WTC11 (cell line): Measurements from ENCODE around the gene LYSMD1. TPM values are rescaled to one million over a fixed set of nuclear protein-coding genes. Genes with fewer than 3 reads are reported as not detected.

Source experiments
- ATAC-seq: fragments of 200-7000 bp; cut with Tn5 transposase; 2 replicates; pipeline ENCODE4 v1.10.0; 2021; ENCODE audit warnings: mild to moderate bottlenecking, moderate library complexity
- CTCF ChIA-PET: fragments of 300-600 bp; sonication (Branson Sonifier 250); formaldehyde crosslinking; loops from one replicate; lab custom pipeline; 2021; ENCODE audit warnings: antibody characterized with exemption; lab: Charles Lee
- POLR2A ChIA-PET: fragments of 350-600 bp; sonication (Branson Sonifier 250); formaldehyde crosslinking; loops from one replicate; lab custom pipeline; 2021; ENCODE audit warnings: antibody characterized with exemption; lab: Charles Lee
- DNase-seq: peaks from one replicate; pipeline ENCODE4 v3.0.0; 2021; ENCODE audit warnings: low spot score
- H3K27ac Mint-ChIP-seq: 2 replicates; pipeline ENCODE4 v1.8.0; 2021; ENCODE audit warnings: mixed read lengths
- H3K27me3 Mint-ChIP-seq: 2 replicates; pipeline ENCODE4 v1.8.0; 2021; ENCODE audit warnings: low read depth, mild to moderate bottlenecking, moderate library complexity, mixed read lengths
- H3K36me3 Mint-ChIP-seq: 2 replicates; pipeline ENCODE4 v1.8.0; 2021; ENCODE audit warnings: mixed read lengths
- H3K4me1 Mint-ChIP-seq: 2 replicates; pipeline ENCODE4 v1.8.0; 2022; ENCODE audit warnings: mixed read lengths
- H3K4me3 Mint-ChIP-seq: 2 replicates; pipeline ENCODE4 v1.8.0; 2021; ENCODE audit warnings: mild to moderate bottlenecking, moderate library complexity, mixed read lengths
- H3K9me3 Mint-ChIP-seq: 2 replicates; pipeline ENCODE4 v1.8.0; 2021; ENCODE audit warnings: mixed read lengths
- E2F4 ChIP-seq: sonication (generic); formaldehyde crosslinking; IDR thresholded peaks from 2 replicates; pipeline ENCODE4 v1.8.1; 2022; ENCODE audit warnings: low read depth, mild to moderate bottlenecking, moderate library complexity, missing genetic modification reagents, borderline replicate concordance
- E2F5 ChIP-seq: sonication (generic); formaldehyde crosslinking; IDR thresholded peaks from 2 replicates; pipeline ENCODE4 v1.8.1; 2022; ENCODE audit warnings: mild to moderate bottlenecking, moderate library complexity, missing genetic modification reagents
- EMX1 ChIP-seq: fragments of 250-450 bp; sonication (Bioruptor Pico); IDR thresholded peaks from 2 replicates; pipeline ENCODE4 v1.8.0; 2021; ENCODE audit warnings: mild to moderate bottlenecking
- FOXK1 ChIP-seq: sonication (generic); formaldehyde crosslinking; IDR thresholded peaks from 2 replicates; pipeline ENCODE4 v1.8.0; 2022; ENCODE audit warnings: mild to moderate bottlenecking, moderate library complexity, missing genetic modification reagents
- FOXP4 ChIP-seq: sonication (generic); formaldehyde crosslinking; IDR thresholded peaks from 2 replicates; pipeline ENCODE4 v1.8.0; 2022; ENCODE audit warnings: mild to moderate bottlenecking, missing genetic modification reagents
- KAT7 ChIP-seq: sonication (generic); formaldehyde crosslinking; IDR thresholded peaks from 2 replicates; pipeline ENCODE4 v1.8.1; 2023; ENCODE audit warnings: missing genetic modification reagents, mild to moderate bottlenecking, borderline replicate concordance
- MLX ChIP-seq: sonication (generic); formaldehyde crosslinking; IDR thresholded peaks from 2 replicates; pipeline ENCODE4 v1.8.1; 2023; ENCODE audit warnings: mild to moderate bottlenecking, missing genetic modification reagents, moderate library complexity
- OVOL2 ChIP-seq: fragments of 250-450 bp; sonication (Bioruptor Pico); IDR thresholded peaks from 2 replicates; pipeline ENCODE4 v1.9.0; 2021; ENCODE audit warnings: mild to moderate bottlenecking, borderline replicate concordance
- PRRX2 ChIP-seq: fragments of 250-450 bp; sonication (Bioruptor Pico); IDR thresholded peaks from 2 replicates; pipeline ENCODE4 v1.8.0; 2021; ENCODE audit warnings: mild to moderate bottlenecking
- RELA ChIP-seq: sonication (generic); formaldehyde crosslinking; IDR thresholded peaks from 2 replicates; pipeline ENCODE4 v1.8.1; 2022; ENCODE audit warnings: missing genetic modification reagents, mild to moderate bottlenecking, borderline replicate concordance
- SMAD4 ChIP-seq: sonication (generic); formaldehyde crosslinking; IDR thresholded peaks from 2 replicates; pipeline ENCODE4 v1.8.0; 2022; ENCODE audit warnings: mild to moderate bottlenecking, missing genetic modification reagents
- SOX15 ChIP-seq: fragments of 250-450 bp; sonication (Bioruptor Pico); IDR thresholded peaks from 2 replicates; pipeline ENCODE4 v1.9.0; 2021; ENCODE audit warnings: mild to moderate bottlenecking
- STAT6 ChIP-seq: sonication (generic); formaldehyde crosslinking; conservative IDR thresholded peaks from 2 replicates; pipeline ENCODE4 v1.8.1; 2023; ENCODE audit warnings: mild to moderate bottlenecking, low read depth, missing genetic modification reagents, moderate library complexity
- TEAD1 ChIP-seq: sonication (generic); formaldehyde crosslinking; IDR thresholded peaks from 2 replicates; pipeline ENCODE4 v1.8.0; 2022; ENCODE audit warnings: mild to moderate bottlenecking, missing genetic modification reagents
- ZBTB21 ChIP-seq: sonication (generic); formaldehyde crosslinking; IDR thresholded peaks from 2 replicates; pipeline ENCODE4 v1.8.1; 2023; ENCODE audit warnings: mild to moderate bottlenecking, missing genetic modification reagents, borderline replicate concordance
- ZMAT4 ChIP-seq: fragments of 250-450 bp; sonication (Bioruptor Pico); IDR thresholded peaks from 2 replicates; pipeline ENCODE4 v1.9.0; 2021; ENCODE audit warnings: mild to moderate bottlenecking
- ZNF138 ChIP-seq: sonication (generic); formaldehyde crosslinking; conservative IDR thresholded peaks from 2 replicates; pipeline ENCODE4 v1.8.1; 2022; ENCODE audit warnings: mild to moderate bottlenecking, moderate library complexity, missing genetic modification reagents
- ZNF317 ChIP-seq: sonication (generic); formaldehyde crosslinking; IDR thresholded peaks from 2 replicates; pipeline ENCODE4 v1.8.1; 2023; ENCODE audit warnings: low read depth, mild to moderate bottlenecking, moderate library complexity, missing genetic modification reagents, borderline replicate concordance
- ZNF425 ChIP-seq: fragments of 250-450 bp; sonication (Bioruptor Pico); conservative IDR thresholded peaks from 2 replicates; pipeline ENCODE4 v1.9.0; 2021; ENCODE audit warnings: mild to moderate bottlenecking
- ZNF532 ChIP-seq: fragments of 250-450 bp; sonication (Bioruptor Pico); IDR thresholded peaks from 2 replicates; pipeline ENCODE4 v1.9.0; 2021; ENCODE audit warnings: mild to moderate bottlenecking, borderline replicate concordance
- total RNA-seq: library from RNA; stranded (reverse); gene quantifications from 3 replicates; pipeline ENCODE4 v1.2.3, GENCODE V29; 2021

LYSMD1 gene
- total RNA-seq, 1 experiment from 2014 or later = 7.8 TPM

GRCh38 chr1:151193304-151193703 is 27.6 kb upstream of the LYSMD1 start:
- ChIA-PET POLR2A (no interaction called here), CTCF (interaction anchor here (0.6 to 1.1 kb wide), 3 partner anchors 28 to 93 kb away, joined by 3 to 4 read pairs (median 3); no protein-coding TSS in a partner anchor)
- TF ChIP-seq ZNF138 (CRISPR knock-in tag) = no peak
- TF ChIP-seq SMAD4 (CRISPR knock-in tag) = no peak
- no peak for TF ChIP-seq ZMAT4 (CRISPR knock-in tag)
- no peak for TF ChIP-seq PRRX2
- TF ChIP-seq FOXK1 = no peak
- TF ChIP-seq E2F4 (CRISPR knock-in tag) = no peak
- TF ChIP-seq ZNF532 (CRISPR knock-in tag) = no peak
- no peak for TF ChIP-seq SOX15 (CRISPR knock-in tag)
- TF ChIP-seq ZNF317 (CRISPR knock-in tag) = no peak
- TF ChIP-seq OVOL2 = no peak
- TF ChIP-seq FOXP4 = no peak
- no peak for TF ChIP-seq ZNF425 (CRISPR knock-in tag)
- no peak for TF ChIP-seq E2F5 (CRISPR knock-in tag)
- TF ChIP-seq KAT7 (CRISPR knock-in tag) = no peak
- TF ChIP-seq MLX = no peak
- TF ChIP-seq ZBTB21 (CRISPR knock-in tag) = no peak
- no peak for TF ChIP-seq EMX1
- TF ChIP-seq STAT6 (CRISPR knock-in tag) = no peak
- no peak for TF ChIP-seq RELA (CRISPR knock-in tag)
- TF ChIP-seq TEAD1 (CRISPR knock-in tag) = no peak
- Mint-ChIP-seq H3K4me1 (peaks cover 18% of the 10 kb centered on the region), H3K9me3 (no peaks in the 10 kb centered on the region), H3K36me3 (no peaks in the 10 kb centered on the region; the same call in 1 of the 2 replicates), H3K27ac (no peak overlapping the region), H3K27me3 (no peaks in the 10 kb centered on the region; the same call in 1 of the 2 replicates), H3K4me3 (no peak overlapping the region)
- ATAC-seq = no peak
- DNase-seq = no peak
